Diencephalon (tissue), 1 donor: Measurements from ENCODE around the gene FRMPD4. TPM values are rescaled to one million over a fixed set of nuclear protein-coding genes. Genes with fewer than 3 reads are reported as not detected.

Experiments
- small RNA-seq: library from RNA; depleted of rRNA; stranded (forward); fragments of <200 nt; gene quantifications from one replicate; pipeline ENCODE3, GENCODE V24; 2014
- total RNA-seq: library from RNA; depleted of rRNA; stranded (reverse); fragments of >200 nt; gene quantifications from one replicate; pipeline ENCODE4 v1.2.3, GENCODE V29; 2014

FRMPD4 gene
- 14.3 TPM for total RNA-seq

DNA sequence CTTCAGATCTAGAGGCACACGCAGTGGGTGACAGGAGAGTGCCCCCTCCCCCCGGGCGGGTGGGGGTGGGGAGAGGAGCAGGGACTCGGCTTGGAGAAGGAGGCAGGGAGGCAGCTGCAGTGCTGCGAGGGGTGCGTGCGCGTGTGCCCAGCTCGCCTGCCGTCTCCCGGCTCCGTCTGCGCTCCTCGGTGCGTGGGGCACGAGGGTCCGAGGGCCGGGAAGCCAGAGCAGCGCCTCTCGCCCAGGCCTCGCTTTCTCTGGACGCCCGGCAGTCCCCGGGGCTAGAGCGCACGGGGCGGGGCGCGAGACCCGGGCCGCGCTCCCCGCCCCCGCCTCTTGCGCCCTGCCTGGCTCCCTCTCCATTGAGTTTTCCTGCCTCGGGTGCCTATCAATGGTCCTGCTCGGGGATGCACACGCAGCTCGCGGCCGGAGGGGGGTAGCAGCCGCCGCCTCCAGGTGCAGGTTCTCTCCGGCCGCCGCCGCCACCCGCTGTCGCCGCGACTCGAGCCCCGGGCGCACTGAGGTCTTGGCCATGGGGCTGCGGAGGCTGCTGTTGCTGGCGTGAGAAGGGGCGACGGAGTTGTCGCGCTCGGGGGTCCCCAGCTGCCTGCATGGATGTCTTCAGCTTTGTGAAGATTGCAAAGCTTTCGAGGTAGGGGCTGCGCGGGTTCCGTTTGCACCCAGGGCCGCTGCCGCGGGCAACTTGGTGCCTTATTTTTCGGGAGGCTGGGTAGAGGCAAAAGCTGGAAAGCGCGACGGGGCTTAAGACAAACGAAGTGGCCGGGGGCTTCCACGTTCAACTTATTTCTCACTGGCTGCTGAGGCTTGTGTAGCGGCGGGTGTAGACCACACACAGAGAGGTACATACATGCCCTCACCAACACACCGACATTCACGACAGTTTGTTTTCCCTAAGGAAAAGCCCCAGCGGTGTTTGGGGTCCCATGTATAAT is at the start of gene FRMPD4:
Gene FRMPD4 (plus strand): TSS at position 113 of the 953 bp plus-strand sequence. CDS start 499 bp downstream, at position 612.

Small RNA genes within 50 kb of the gene (small RNA-seq; reads per million reads assigned to genes)
- not detected for gene AC119619.1
- not detected for gene RF00019
- not detected for gene RN7SKP290
